IPS-15b (cell line): ENCODE measurements around the gene STX4.
A peak's percentile ranks its signal among the peaks of the same experiment; 100 is the strongest.

Experiments used
- H3K27me3 ChIP-seq: one replicate; pipeline ENCODE4 v1.6.1; 2013; ENCODE audit warnings: low read length; ENCODE audit not compliant: control insufficient read depth, insufficient read depth
- H3K36me3 ChIP-seq: one replicate; pipeline ENCODE4 v1.6.1; 2013; ENCODE audit warnings: low read length; ENCODE audit not compliant: control insufficient read depth, insufficient read depth
- H3K4me1 ChIP-seq: one replicate; pipeline ENCODE4 v1.6.1; 2013; ENCODE audit warnings: mild to moderate bottlenecking, low read length; ENCODE audit not compliant: control insufficient read depth, insufficient read depth
- H3K4me3 ChIP-seq: one replicate; pipeline ENCODE4 v1.5.1; 2013; ENCODE audit warnings: low read depth, low read length
- H3K9ac ChIP-seq: one replicate; pipeline ENCODE4 v1.6.1; 2013; ENCODE audit warnings: low read depth, mild to moderate bottlenecking, low read length
- H3K9me3 ChIP-seq: one replicate; pipeline ENCODE4 v1.6.1; 2013; ENCODE audit warnings: mild to moderate bottlenecking, low read length; ENCODE audit not compliant: control insufficient read depth, insufficient read depth

Gene STX4

GRCh38 chr16:31036691-31037090 lies 3.3 kb downstream of the STX4 start:
- Histone ChIP-seq H3K36me3 (peaks cover 10% of the 10 kb centered on the region), H3K9me3 (no peaks in the 10 kb centered on the region)

DNA sequence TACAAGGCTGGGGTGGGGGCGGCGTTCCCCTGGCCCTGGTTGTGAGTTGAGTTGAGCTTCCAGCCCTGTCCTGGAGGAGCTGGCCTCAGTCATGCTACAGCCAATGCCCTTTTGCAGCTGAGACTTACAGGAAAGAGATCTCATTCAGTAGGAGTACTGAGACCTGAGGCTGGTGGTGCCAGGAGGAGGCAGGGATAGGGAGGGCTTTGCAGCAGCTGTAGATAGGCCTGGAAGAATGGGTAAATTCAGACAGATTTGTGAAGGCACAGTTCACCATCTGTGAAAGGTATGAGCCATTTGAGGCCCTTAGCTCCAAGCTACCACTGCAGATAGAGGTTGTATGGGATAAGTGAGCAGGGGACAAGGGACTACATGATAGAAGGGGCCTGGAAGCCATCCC lies 5.6 kb downstream of the STX4 start:
- Histone ChIP-seq H3K27me3 (no peaks in the 10 kb centered on the region), H3K4me3 (no peak overlapping the region), H3K9me3 (no peaks in the 10 kb centered on the region), H3K9ac (no peak overlapping the region), H3K36me3 (peaks cover 10% of the 10 kb centered on the region), H3K4me1 (peaks cover 2% of the 10 kb centered on the region)

More at GRCh38 chr16:31036691-31037090, 3.3 kb downstream of the STX4 start:
- Histone ChIP-seq H3K4me3 (no peak overlapping the region), H3K27me3 (no peaks in the 10 kb centered on the region), H3K4me1 (peaks cover 6% of the 10 kb centered on the region), H3K9ac (no peak overlapping the region)

- Histone ChIP-seq H3K27me3 (no peaks in the 10 kb centered on the region), H3K36me3 (peaks cover 8% of the 10 kb centered on the region), H3K4me1 (no peaks in the 10 kb centered on the region), H3K9ac (peak overlapping the region; percentile 54), H3K9me3 (no peaks in the 10 kb centered on the region), H3K4me3 (peak overlapping the region; percentile 68)
Observed at GRCh38 chr16:31042866-31043265, 9.5 kb downstream of the STX4 start.

DNA sequence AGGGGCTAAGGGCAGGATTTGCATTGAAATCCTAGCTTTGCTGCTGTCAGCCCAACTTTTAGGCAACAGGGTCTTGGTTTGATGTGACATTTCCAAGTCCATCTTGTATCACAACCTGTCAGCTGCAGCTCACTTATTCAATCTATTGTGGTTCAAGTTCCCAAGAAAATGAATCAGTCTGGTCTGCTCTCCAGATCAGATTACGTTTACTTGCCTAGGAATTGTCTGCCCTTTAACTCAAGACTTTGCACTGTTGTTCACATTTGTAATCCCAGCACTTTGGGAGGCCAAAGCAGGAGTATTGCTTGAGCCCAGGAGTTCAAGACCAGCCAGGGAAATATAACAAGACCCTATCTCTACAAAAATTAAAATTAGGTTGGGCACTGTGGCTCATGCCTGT lies 10.0 kb downstream of the STX4 start:
- H3K9ac ChIP-seq, result no peak overlapping the region
- H3K4me1 ChIP-seq, result no peaks in the 10 kb centered on the region
- H3K4me3 ChIP-seq, result no peak overlapping the region
- no peaks in the 10 kb centered on the region for H3K9me3 ChIP-seq
- no peaks in the 10 kb centered on the region for H3K27me3 ChIP-seq
- peaks cover 4% of the 10 kb centered on the region for H3K36me3 ChIP-seq

DNA sequence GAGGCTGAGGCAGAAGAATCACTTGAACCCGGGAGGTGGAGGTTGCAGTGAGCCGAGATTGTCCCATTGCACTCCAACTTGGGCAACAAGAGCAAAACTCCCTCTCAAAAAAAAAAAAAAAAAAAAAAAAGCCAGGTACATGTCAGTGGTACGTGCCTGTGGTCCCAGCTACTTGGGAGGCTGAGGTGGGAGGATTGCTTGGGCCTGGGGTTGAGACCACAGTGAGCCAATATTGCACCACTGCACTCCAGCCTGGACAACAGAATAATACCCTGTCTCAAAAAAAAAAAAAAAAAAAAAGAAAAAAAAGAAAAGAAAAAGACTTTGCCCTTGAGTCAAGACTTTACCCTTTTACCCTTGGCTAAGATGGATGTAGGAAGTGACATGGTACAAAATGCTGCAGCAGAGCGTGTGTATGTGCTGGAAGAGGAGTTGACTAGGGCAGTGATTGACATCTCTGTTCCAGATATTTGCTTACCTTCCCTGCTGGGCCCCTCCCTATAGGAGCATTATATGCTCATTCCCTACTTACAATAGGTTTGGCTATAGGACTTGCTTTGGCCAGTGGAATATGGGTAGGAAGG lies 10.6 kb downstream of the STX4 start:
- Histone ChIP-seq H3K36me3 (peaks cover 4% of the 10 kb centered on the region), H3K4me3 (no peak overlapping the region), H3K27me3 (no peaks in the 10 kb centered on the region), H3K9me3 (no peaks in the 10 kb centered on the region), H3K9ac (no peak overlapping the region), H3K4me1 (no peaks in the 10 kb centered on the region)

DNA sequence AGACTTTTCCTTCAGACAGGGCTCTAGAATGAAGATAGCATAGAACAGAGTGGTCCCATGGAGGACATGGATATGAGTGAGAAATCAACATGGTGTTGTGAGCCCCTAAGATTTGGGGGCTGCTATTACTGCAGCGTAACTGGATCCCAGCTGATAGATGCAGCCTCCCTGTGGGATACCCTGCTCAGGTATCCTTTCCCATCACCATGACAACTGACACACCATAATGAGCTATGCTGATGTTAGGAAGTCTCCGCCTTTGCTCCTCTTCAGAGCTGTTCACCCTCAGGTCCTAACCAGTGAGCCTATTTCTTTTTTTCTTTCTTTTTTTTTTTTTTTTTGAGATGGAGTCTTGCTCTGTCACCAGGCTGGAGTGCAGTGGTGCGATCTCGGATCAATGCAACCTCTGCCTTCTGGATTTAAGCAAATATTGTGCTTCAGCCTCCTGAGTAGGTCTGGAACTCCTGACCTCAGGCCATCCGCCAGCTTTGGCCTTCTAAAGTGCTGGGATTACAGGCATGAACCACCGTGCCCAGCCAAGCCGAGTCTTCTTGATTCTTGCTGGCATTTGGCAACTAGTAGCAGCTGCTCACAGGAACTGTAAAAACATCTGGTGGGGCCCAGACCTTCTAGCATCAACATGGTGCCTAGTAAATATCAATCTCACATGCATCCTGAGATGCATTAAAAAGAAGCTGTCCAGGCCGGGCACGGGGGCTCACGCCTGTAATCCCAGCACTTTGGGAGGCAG lies 17.1 kb downstream of the STX4 start:
- no peaks in the 10 kb centered on the region for H3K27me3 ChIP-seq
- no peak overlapping the region for H3K9ac ChIP-seq
- H3K9me3 ChIP-seq, result no peaks in the 10 kb centered on the region
- H3K4me1 ChIP-seq, result no peaks in the 10 kb centered on the region
- no peaks in the 10 kb centered on the region for H3K36me3 ChIP-seq
- no peak overlapping the region for H3K4me3 ChIP-seq

GRCh38 chr16:31052114-31052513 lies 18.8 kb downstream of the STX4 start:
- Histone ChIP-seq H3K36me3 (no peaks in the 10 kb centered on the region), H3K4me1 (no peaks in the 10 kb centered on the region), H3K9ac (no peak overlapping the region), H3K4me3 (no peak overlapping the region), H3K9me3 (no peaks in the 10 kb centered on the region), H3K27me3 (no peaks in the 10 kb centered on the region)

DNA sequence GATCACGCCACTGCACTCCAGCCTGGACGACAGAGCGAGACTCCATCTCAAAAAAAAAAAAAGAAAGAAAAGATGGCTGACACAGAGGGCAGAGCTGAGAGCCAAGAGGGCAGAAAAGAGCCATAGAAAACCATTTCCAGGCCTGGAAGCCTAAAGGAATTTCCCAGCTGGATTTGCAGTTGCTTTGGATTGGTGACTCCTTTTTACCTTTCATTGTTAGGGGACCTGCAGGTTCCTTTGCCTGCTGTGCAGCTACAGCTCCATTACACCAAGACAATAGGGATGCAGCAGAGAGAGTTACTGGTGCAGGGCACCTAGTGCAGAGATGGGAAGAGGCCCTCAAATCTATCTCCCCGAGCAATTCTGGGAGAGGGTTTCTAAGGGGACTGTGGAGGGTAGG lies 22.3 kb downstream of the STX4 start:
- H3K4me3 ChIP-seq, result no peak overlapping the region
- H3K9me3 ChIP-seq, result no peaks in the 10 kb centered on the region
- no peaks in the 10 kb centered on the region for H3K36me3 ChIP-seq
- no peaks in the 10 kb centered on the region for H3K4me1 ChIP-seq
- no peak overlapping the region for H3K9ac ChIP-seq
- H3K27me3 ChIP-seq, result no peaks in the 10 kb centered on the region

DNA sequence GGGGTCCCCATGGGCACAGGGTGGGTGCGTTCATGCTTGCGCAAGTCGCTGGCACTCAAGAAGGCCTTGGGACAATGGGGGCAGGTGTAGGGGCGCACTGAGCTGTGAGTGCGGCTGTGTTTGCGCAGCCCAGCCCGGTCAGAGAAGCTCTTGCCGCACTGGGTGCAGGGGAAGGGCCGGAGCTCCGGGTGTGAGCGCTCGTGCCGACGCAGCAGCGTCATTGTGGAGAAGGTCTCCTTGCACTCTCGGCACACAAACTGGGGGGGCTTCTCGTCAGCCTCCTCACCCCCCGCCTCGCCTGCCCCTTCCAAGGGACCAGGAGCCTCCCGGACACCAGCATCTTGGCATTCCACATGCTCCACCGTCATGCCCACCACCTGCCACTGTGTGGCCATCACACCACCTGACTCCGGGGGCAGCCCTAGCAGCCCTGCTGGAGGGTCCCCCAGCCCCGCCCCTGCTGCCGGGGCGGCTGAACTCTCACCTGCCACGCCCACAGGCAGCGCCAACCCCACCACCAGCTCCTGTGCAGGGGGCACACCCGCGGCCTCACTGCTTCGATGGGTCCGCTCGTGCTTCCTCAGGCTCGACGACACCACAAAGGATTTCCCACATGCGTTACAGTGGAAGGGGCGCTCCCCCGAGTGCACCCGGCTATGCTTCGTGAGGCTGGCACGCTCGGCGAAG lies 27.9 kb downstream of the STX4 start:
- Histone ChIP-seq H3K9ac (no peak overlapping the region), H3K4me1 (no peaks in the 10 kb centered on the region), H3K27me3 (no peaks in the 10 kb centered on the region), H3K9me3 (no peaks in the 10 kb centered on the region), H3K36me3 (peaks cover 17% of the 10 kb centered on the region), H3K4me3 (no peak overlapping the region)

GRCh38 chr16:31061813-31062440 lies 28.6 kb downstream of the STX4 start:
- H3K4me1 ChIP-seq, result no peaks in the 10 kb centered on the region
- H3K36me3 ChIP-seq, result peaks cover 17% of the 10 kb centered on the region
- no peak overlapping the region for H3K4me3 ChIP-seq
- no peaks in the 10 kb centered on the region for H3K9me3 ChIP-seq
- no peaks in the 10 kb centered on the region for H3K27me3 ChIP-seq
- H3K9ac ChIP-seq, result no peak overlapping the region

- no peak overlapping the region for H3K4me3 ChIP-seq
- H3K9me3 ChIP-seq, result no peaks in the 10 kb centered on the region
- H3K27me3 ChIP-seq, result no peaks in the 10 kb centered on the region
- H3K9ac ChIP-seq, result no peak overlapping the region
- H3K36me3 ChIP-seq, result peaks cover 17% of the 10 kb centered on the region
- no peaks in the 10 kb centered on the region for H3K4me1 ChIP-seq
Observed at GRCh38 chr16:31063495-31063842, 30.1 kb downstream of the STX4 start.
